Left kidney (tissue), 2 donors: ENCODE results near the gene COBL. TPM values are rescaled to one million over a fixed set of nuclear protein-coding genes. Genes with fewer than 3 reads are reported as not detected.

Experiments
- DNase-seq: peaks from one replicate; pipeline ENCODE4 v3.0.0-alpha.2; 2013
- polyA plus RNA-seq: library from polyadenylated mRNA; unstranded; fragments of 120-200 nt; gene quantifications from one replicate; pipeline ENCODE4 v1.2.1, GENCODE V29; 2013; ENCODE audit not compliant: insufficient read length

COBL gene
- polyA plus RNA-seq, 1 donor: 24.9 TPM

DNA sequence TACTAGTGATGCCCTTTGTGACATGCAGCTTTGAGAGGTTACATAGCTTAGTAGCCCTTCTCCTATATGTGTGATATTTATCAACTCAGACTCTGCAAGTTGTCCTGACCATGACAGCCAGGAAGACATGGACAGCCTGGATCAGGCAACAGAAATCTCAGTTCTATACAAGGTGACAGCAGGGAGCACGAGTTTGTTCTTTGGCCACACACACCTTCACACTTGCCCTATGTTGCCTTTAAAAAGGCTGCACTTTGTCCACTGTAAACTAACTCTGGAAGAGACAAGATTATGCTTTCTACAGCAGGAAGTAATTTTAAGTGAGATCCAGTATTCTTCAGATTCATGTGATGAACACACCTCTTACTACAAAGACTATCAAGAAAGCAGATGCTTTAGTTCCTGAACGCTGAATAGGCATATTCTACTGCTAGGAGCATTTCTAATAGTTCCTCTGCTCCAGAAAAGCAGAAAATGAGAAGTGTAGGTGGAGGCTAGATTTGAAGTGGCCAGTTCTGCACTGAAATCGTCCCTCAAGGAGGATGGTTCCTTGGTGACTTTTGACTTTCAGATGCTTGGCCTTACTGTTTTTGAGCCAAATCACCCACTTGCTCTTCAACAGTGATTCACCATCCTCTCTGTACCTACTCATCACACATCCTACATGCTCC, 239.2 kb downstream of the COBL start:
- DNase-seq: no peak

DNA sequence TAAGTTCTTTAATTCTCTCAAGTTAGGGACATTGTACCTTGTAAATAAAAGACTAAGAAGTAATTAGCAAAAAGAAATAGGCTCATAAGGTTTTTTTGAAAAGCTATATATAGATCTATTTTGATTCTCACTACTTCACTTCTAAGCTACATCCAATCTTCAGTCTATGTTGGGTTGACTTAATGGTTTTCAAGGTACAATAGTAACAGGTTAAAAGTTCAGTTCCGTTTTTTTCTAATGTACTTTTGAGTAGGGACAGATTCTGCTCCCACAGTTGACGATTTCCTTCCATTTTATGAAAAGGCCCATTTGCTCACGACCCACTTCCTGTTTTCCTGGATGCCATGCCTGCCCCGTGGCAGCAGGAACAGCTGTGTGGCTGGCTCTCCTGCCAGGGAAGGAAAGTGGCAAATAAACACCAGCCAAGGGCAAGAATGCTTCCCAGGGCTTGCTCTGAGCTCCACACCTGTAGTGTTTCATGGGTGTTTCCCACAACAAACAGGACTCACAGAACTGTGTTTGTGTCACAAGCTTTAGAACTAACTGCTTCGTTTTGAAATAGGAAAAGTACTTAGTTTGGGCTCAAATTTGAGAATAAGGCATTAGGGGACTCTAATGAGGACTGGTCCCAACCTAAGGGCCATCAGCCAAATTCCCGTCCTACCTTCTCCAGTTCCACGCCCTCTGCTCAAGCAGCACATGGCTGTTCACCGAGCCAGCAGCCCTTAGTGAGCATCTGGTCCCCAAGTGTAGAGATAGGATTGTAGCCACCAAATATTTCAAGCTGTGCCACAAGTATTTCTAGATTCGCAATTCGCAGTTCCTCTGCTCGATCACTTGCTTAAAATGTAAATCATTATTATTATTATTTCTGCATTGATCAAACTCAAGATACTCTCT, 240.7 kb downstream of the COBL start:
- DNase-seq: no peak

DNA sequence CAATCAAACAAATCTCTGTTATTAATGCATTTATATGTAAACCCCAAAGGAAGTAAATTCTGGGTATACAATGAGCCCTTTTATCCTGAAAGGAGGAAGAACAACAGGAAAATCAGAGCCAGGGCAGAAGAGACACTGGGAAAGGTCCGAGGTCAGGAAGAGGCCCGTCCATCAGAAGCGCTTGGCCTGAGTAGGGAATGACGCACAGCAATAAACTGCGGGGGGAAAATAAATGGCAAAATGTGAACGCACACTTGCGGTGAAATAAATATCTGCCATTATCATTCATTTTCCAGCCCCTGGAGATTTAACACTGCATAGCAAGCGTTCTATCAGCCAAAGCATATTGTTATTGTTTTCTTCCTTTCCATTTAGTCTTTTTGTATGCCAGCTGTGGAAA, 243.4 kb downstream of the COBL start:
- no peak for DNase-seq

DNA sequence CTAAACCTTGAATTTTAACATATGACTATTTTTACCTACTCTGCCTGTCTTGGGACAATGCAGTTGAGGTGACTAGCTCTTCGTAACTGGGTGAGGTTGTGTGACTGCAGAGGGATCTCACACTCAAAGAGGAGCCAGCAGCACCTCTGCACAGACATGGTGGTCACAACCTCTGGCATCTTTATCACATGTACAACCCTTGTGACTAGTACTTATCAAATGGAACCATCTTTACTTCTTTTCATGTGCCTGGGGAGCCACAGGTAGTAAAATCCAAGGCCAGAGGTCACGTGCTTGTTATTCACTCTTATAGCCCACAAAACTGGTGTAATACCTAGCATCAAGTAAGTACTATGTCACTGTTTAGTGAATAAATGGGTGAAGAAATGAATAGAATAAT, 244.3 kb downstream of the COBL start:
- DNase-seq: no peak

DNA sequence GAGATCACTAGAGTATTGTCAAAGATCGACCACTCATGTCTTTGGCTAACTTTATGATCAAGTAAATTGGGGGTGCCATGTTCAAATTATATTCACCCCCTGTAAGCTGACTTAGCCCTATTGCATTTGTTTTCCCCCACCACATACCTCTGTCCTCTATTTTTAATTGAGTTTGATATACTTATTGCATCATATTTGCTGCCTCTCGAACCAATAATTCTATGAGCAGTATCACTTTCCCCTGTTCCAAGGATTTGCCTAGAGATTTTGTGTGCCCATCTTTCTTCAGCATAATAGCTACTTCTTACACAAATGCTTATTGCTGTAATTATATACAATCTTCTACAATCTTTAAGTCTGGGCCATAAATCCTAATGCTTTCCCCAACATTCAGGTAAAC, 245.2 kb downstream of the COBL start:
- DNase-seq: no peak

DNA sequence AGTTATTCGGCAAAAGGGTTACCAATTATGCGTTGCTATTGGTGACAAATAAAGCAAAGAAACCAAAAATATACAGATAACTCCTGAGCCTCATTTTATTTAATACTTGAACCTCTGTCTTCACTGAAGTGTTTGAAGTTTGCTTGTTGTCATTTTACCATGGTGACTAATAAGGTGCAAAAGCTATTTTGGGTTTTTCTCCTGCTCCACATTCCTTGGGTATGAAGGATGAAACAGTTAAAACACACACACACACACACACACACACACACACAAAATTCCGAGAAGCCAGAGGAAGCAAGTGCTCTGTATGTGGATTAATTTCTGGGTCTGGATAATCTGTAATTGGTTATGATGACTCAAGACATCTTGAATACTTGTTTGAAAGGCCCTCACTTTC, 246.5 kb downstream of the COBL start:
- no peak for DNase-seq

DNA sequence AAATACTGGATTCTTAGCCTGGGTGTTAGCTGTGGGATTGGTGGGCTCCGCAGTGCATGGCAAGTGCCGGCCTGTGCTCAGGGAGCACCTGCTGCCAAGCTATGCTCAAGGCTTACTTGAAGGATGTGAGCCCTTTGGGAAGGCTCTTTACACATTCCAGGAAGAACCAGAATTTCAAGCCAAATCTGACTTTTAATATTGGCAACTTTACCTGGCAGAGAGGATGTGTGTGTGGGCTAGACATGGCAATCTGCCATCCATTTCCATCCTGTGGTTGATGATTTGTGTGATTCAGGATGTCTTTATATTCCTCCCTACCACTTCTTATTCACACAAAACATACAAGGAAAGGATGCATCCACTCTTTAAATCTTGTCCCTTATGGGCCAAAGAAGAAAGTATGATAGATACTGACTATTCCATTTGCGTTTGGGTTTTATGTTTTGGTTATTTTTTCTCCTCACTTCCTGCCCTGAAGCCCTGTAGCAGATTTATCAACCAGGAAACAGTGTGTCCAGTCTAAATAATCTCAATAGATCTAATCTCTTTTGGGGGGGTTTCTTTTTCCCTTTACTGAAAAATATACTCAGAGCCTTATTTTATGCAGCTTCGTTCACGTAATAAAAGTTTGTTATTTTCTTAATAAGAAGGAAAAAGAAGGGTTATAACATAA, 247.1 kb downstream of the COBL start:
- DNase-seq: no peak

DNA sequence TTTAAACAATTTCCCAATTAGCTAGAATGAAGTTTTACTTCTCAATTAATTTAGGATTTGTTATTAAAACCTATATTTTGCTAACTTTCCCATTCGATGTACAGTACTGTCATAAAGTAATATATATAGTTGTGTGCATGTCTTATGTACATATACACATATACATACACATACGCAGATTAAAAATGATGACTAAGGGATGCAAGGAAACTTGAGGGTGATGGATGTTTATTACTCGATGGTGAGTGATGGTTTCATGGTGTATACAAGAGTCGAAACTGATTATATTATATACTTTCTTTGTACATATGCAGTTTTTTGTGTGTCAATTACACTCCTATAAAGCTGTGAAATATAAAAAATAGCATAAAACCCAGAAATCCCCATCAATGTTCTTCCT, 248.2 kb downstream of the COBL start:
- DNase-seq: no peak

DNA sequence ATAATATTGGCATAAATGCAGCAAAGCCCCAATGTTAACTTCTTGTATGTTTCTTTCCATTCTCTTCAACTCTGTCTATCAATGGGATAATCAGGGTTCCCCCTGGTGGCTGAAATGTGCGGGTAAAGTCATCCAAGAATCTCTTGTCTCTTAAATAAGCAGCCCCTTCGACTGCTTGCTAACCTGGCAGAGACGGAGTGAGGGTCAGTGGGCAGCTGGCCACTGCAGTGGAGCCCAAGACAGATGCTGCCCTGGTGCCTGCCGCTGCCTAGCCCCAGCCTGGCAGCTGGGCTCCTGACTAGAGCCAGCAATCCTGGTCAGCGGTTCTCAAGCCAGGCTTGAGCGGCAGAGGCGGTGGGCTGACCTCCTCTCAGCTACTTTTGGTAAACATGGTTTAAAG, 248.9 kb downstream of the COBL start:
- DNase-seq: peak; percentile 65

DNA sequence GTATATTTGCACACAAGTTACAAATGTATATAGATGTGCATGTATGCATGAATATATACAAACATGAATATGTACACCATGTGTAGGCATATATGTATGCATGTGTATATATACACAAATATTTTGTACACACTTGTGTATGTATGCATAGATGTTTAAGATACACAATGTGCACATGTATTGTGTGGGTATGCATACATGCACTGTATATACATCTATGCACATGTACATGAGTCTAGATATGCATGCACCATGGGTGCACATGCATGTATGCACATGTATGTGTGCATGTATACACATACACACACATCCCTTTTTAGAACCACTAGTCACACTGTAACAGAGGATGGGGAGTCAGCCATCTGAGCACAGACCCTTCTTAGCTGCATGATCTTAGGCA, 249.4 kb downstream of the COBL start:
- no peak for DNase-seq

DNA sequence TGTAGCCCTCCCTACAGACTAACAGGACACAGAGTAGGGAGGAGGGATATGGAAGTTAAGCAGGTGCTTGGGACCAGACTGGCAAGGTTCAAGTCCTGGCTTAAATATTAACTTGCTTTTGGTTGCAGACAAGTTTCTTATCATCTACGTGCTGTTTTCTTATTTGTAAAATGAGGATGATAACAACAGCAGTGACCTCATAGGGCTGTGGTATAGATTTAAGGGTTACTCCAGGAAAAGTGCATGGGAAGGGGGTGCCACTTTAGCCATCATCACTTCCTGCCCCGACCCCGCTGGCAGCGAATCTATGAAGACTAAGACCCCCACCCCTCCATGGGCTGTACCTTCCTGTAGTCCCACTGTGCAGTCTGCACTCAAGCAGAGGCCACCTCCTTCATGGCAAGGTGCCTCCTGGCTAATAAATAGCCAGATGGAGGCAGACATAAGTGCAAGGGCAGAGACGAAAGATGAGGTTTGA, 250.2 kb downstream of the COBL start:
- no peak for DNase-seq

DNA sequence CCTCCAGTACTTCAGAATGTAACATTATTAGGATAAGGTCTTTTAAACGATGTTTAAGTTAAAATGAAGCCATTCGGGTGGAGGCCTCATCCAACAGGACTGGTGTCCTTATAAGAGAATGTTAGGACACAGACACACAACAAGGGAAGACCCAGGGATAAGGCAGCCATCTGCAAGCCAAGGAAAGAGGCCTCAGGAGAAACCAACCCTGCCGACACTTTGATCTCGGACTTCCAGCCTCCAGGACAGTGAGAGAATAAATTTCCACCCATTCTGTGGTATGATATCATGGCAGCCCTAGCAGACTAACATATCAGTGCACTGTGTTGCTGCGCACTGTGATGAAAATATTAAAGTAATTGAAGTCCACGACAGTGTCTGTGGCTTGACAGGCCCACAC, 250.8 kb downstream of the COBL start:
- no peak for DNase-seq

DNA sequence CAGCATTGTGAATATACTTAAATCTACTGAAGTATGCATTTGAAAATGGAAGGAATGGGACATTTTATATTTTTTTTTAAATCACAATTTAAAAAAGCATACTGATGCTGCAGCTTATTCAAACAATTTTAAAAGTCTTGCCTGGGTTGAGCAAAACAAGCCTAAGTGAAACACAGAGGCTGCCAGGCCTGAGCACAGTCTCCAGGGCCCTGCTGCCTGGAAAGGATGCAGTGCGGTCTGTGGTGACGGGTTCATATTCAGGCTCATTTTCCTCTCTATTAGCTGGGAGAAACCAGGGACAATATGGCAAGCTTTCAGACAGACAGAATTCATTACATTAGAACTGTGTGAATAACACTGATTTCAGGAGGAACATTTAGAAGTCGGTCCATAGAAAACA, 251.9 kb downstream of the COBL start:
- DNase-seq: no peak

DNA sequence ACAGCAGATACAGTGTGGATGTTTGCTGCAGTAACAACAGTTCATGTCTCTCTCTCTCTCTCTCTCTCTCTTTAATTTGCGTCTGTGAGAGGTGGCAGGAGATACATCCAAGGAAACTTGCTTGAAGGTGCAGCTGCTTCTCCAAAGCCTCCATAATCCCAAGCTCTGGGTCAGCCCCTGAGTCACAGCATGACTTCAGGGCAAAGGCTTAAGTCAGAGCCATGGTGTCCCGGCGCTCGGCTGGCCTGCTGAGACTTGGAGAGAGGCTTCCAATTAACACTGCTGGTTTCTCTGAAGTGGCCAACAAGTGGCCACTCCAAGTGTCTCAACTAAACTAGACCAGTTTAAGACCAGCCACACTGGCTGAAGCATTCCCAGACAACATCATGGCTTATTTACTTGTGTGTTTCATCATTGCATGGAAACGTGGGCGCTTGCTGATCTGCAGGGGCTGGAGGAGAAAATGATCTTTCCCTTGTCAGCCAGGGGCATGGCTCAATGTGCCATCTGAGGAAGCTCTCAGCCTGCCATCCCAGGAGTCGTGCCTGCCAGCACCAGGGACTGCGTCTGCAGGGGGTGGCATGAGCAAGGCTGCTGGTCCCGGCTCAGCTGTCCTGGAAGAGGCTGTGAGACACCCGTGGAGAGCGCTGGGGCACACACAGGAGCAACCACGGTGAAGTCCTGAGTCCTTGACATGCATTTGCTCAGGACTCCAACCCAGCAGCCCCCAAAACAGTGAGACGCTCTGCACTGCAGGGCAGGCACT, 254.2 kb downstream of the COBL start:
- DNase-seq: no peak

DNA sequence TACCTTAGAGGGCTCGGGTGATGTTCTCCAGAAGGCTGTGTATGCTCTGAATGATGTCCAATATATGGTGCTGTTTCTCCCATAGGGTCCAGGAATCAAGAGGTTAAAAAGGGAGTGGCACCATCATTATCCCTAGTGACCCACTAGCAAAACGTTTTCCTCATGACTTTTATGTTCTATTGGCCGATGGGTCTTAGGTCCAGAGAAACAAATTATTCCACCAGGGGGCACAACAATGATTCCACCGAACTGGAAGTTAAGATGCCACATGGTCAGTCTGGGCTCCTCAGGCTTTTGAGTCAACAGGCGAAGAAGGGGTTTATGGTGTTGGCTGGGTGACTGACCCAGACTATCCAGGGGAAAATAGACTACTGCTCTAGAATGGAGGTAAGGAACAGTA, 256.1 kb downstream of the COBL start:
- DNase-seq: no peak

DNA sequence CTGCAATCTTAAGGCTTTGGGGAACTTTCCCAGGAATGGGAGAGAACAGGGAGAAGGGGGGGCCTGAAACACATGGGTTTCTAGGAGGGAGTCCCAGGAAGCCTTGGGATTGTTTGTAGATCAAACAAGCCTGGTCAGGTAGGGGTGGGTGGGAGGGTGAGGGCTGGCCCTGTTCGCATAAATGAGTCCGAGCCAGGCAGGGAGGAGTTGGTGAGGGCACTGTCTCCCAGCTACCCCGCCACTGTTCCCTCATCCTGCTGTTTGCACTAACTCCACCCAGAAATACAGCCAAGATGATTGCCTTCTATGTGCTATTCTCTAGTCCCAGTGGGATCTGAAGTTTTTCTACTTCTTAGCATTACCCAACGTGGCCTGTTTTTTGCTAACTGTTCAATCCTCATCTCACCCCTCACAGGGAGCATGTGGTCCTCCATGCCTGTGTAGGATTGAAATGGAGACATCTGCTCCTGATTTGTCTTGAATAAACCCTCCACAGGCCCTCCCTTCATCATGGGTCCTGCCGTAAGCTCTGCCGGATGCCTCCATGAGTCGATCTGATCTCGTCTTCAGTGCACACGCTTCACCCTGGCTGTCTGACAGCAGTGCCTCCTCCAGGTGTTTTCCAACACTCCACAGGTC, 257.0 kb downstream of the COBL start:
- no peak for DNase-seq

DNA sequence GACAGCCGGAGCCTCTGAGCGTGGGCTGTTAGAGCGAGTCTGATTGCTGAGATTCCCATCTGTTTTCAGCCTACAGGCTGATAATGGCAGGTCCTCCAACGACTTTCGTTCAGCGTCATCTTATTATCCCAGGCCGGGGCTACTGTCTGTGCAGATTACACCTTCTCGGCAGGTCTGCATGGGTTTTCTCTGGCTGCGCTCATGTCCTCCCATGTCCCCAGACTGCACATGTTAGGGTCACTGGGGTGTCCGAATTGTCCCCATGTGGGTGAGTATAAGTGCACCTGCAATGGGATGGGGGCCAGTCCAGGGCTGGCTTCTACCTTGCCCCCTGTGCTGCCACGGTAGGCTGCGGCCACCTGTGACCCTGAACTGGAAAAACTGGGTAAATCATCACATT, 257.8 kb downstream of the COBL start:
- no peak for DNase-seq

DNA sequence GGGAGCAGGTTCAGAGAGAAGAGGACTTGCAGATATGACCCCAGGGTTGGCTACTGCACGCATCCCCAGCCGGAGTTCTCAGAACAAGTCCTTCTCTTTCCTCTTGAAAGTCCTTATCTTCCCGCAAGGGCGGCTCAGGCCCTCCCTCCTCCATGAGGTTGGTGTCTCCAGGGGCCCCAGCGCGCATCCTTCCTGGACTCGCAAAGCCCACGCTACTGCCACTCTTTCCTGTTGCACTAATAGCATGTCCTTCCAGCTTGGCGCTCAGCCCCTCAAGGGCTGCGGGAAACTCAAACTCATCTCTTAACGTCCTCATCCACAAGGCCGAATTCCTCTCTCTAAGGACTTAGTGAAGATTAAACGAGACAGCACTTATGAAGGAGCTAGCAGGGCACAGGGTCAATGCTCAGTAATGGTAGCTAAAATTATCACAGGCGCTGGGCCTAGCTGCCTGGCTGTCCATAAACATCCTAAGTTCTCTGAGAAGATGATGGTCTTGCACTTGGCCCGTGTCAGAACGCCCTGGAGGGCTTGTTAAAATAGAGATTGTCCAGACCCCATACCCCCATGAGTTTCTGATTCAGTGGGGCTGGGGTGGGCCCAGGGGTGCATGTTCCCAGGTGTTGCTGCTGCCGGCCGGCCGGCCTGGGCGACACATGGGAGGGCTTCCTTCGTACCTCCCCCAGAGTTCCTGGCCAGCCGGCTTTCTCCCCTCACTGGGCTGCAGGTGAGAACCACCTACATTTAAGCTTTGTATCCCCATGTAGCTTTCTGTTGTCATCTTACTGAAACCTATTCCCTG, 261.4 kb downstream of the COBL start:
- DNase-seq: no peak

DNA sequence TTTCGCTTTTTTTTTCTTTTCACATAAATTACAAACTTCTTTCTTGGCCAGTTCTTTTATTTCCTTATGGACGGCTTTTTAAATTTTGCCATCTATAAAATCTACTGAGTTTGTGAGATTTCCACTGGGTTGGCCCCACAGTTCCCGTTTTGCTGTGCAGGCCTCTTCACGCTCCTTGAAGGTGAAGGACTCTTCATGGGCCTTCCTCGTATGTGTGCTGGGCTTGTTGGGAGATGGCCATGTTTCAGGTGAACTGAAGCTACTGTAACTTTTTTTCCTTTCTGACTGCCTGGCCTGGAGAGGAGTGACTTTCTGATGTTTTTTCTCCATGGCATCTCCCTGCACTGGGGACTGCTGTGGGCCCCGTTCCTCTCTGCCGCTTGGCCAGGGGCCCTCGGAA, 262.4 kb downstream of the COBL start:
- DNase-seq: no peak

DNA sequence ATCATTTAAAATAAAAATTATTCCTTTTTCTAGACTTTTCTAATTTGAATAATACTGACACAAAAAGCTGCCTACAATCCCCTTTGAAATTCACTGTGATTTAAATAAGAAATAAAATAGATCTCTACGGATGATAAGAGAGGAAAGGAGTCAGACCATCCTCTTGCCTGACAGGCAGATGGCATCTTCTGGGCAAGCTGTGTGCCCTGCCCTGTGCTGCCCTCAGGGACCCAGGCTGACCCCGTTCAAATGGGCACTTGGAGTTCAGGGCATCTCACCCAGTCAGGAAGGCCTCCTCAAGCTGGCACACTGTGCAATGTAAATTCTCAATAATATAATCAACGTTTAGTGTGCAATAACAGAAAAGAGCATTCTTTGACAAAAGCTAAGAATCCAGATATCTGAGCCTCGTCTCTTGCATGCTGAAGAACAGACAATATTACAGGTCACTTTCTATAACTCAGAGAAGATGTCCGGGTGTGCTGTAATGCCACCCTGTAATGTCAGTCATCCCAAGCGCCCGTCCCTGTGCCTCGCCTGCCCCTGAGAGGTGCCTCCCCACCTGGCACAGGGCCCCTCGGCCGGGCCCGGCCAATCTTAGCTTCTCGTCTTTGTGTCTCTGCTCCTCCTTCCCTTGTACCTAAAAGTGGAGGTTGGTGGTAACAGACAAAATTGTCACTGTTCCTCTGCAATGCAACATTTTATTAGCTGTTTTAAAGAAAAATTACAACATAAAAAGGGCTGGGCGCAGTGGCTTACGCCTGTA, 263.3 kb downstream of the COBL start:
- DNase-seq: no peak
